HepG2 (cell line): Measurements from ENCODE around the gene SLC6A7.

ENCODE experiments used
- MED8 ChIP-seq: sonication (generic); formaldehyde crosslinking; IDR thresholded peaks from 2 replicates; pipeline ENCODE4 v1.8.1; 2023; ENCODE audit warnings: mild to moderate bottlenecking, missing genetic modification reagents; ENCODE audit not compliant: insufficient replicate concordance
- NFIB ChIP-seq: sonication (generic); formaldehyde crosslinking; IDR thresholded peaks from 2 replicates; pipeline ENCODE4 v1.9.0; 2021; ENCODE audit warnings: missing genetic modification reagents, mild to moderate bottlenecking, borderline replicate concordance
- TERF1 ChIP-seq: sonication (generic); formaldehyde crosslinking; IDR thresholded peaks from 2 replicates; pipeline ENCODE4 v1.8.0; 2022; ENCODE audit warnings: mild to moderate bottlenecking, missing genetic modification reagents, moderate library complexity

- TF ChIP-seq MED8 (CRISPR knock-in tag), result no peak
- TF ChIP-seq TERF1, result no peak
- no peak for TF ChIP-seq NFIB (CRISPR knock-in tag)
These were observed 25.5 kb upstream of the SLC6A7 start for GRCh38 chr5:150164211-150164980.
